ENCODE results near the gene PRUNE2.

Gene PRUNE2

GRCh38 chr9:76902395-76902794, 3.5 kb downstream of the PRUNE2 start:
- no peak for DNase-seq (ENCODE audit: low read depth, low spot score)

- no peak for DNase-seq (ENCODE audit: low read depth, low spot score)
These were observed 4.1 kb downstream of the PRUNE2 start for GRCh38 chr9:76901801-76902200.

- DNase-seq (ENCODE audit: low read depth, low spot score), result no peak
These were observed 5.0 kb downstream of the PRUNE2 start for GRCh38 chr9:76900884-76901440.

GRCh38 chr9:76898786-76899185, 7.1 kb downstream of the PRUNE2 start:
- DNase-seq (ENCODE audit: low read depth, low spot score), result no peak

- DNase-seq (ENCODE audit: low read depth, low spot score), result no peak
These were observed 7.9 kb downstream of the PRUNE2 start for GRCh38 chr9:76897804-76898525.

- no peak for DNase-seq (ENCODE audit: low read depth, low spot score)
These were observed 9.9 kb downstream of the PRUNE2 start for GRCh38 chr9:76896035-76896434.

GRCh38 chr9:76895186-76895585, 10.7 kb downstream of the PRUNE2 start:
- no peak for DNase-seq (ENCODE audit: low read depth, low spot score)

- DNase-seq (ENCODE audit: low read depth, low spot score), result no peak
These were observed 11.7 kb downstream of the PRUNE2 start for GRCh38 chr9:76894198-76894597.

- peak; percentile 63 for DNase-seq (ENCODE audit: low read depth, low spot score)
These were observed 12.4 kb downstream of the PRUNE2 start for GRCh38 chr9:76893395-76893932.

GRCh38 chr9:76891874-76892273, 14.0 kb downstream of the PRUNE2 start:
- no peak for DNase-seq (ENCODE audit: low read depth, low spot score)

GRCh38 chr9:76891279-76891678, 14.6 kb downstream of the PRUNE2 start:
- DNase-seq (ENCODE audit: low read depth, low spot score), result no peak

GRCh38 chr9:76887951-76888350, 18.0 kb downstream of the PRUNE2 start:
- peak; percentile 39 for DNase-seq (ENCODE audit: low read depth, low spot score)

GRCh38 chr9:76887003-76887821, 18.7 kb downstream of the PRUNE2 start:
- DNase-seq (ENCODE audit: low read depth, low spot score), result no peak

GRCh38 chr9:76886318-76886717, 19.6 kb downstream of the PRUNE2 start:
- peak; percentile 57 for DNase-seq (ENCODE audit: low read depth, low spot score)

GRCh38 chr9:76884823-76885222, 21.1 kb downstream of the PRUNE2 start:
- no peak for DNase-seq (ENCODE audit: low read depth, low spot score)

GRCh38 chr9:76883341-76883855, 22.5 kb downstream of the PRUNE2 start:
- DNase-seq (ENCODE audit: low read depth, low spot score), result no peak

GRCh38 chr9:76882686-76883085, 23.2 kb downstream of the PRUNE2 start:
- no peak for DNase-seq (ENCODE audit: low read depth, low spot score)

- no peak for DNase-seq (ENCODE audit: low read depth, low spot score)
These were observed 25.7 kb downstream of the PRUNE2 start for GRCh38 chr9:76880210-76880609.

- no peak for DNase-seq (ENCODE audit: low read depth, low spot score)
These were observed 27.0 kb downstream of the PRUNE2 start for GRCh38 chr9:76878933-76879332.

GRCh38 chr9:76877961-76878360, 28.0 kb downstream of the PRUNE2 start:
- no peak for DNase-seq (ENCODE audit: low read depth, low spot score)

GRCh38 chr9:76876098-76876497, 29.8 kb downstream of the PRUNE2 start:
- DNase-seq (ENCODE audit: low read depth, low spot score), result peak; percentile 21

GRCh38 chr9:76873821-76874220, 32.1 kb downstream of the PRUNE2 start:
- no peak for DNase-seq (ENCODE audit: low read depth, low spot score)

All from astrocyte of the hippocampus (primary cell).